ENCODE data around the gene REL.
"Not testable (repeated sequence)": the region's sequence is repeated elsewhere in the genome, so short reads cannot be mapped to it uniquely, and the experiment has no call there.

REL gene

DNA sequence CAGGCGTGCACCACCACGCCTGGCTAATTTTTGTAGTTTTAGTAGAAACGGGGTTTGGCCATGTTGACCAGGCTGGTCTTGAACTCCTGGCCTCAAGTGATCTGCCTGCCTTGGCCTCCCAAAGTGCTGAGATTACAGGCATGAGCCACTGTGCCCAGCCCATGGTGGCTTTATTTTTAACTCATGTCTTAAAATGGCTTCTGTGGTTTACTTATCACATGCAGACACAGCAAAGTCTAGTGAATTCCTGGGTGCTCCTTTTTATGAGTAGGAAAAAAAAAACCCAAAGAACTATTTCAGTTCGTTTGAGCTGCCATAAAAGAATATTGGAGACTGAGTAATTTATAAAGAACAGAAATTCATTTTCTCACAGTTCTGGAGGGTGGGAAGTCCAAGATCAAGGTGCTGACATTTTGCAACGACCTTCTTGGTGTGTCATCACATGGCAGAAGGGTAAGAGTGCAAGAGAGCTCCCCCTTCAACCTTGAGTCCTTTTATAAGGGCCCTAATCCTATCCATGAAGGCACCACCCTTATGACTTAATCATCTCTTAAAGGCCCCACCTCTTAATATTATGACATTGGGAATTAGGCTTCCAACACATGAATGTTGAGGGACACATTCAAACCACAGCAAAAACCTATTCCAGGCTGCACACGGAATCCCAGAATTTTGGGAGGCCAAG is 12.6 kb upstream of the REL start:
- DNase-seq (ENCODE audit: low read depth): no peak

DNA sequence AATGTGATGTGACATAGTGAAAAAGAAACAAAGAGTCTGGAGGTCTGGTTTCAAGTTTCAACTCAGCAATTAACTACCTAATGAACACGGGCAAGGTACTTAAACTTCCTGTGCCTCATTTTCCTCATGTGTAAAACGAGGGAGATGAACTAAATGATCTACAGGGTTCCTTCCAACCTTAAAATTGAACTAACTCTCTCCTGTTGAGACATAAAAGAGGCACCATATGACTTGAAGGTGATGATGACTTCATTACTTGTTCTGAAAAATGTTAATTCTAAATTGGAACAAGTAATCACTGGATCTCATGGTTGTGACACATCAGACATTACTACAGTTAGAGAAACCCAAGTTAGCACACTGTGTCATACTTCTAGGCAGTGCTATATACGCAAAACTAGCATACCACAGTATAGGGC is 8.9 kb upstream of the REL start:
- DNase-seq (ENCODE audit: low read depth): no peak

DNA sequence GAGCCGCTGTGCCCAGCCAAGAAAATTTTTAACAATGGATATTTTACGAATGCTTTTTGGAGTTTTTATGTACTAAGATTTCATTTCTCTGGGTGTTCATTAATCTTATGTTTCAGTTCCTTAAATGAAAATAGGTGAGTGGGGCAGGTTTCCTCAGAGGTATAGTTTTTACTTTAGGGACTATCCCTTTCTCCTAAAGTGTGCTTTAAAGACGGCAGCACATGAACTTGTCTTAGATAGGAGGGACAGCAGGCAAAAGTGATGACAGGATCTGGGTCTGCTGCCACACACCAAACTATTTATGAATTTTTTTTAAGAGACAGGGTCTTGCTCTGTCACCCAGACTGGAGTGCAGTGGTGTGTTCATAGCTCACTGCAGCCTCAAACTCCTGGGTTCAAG is 8.0 kb upstream of the REL start:
- DNase-seq (ENCODE audit: low read depth): no peak

DNA sequence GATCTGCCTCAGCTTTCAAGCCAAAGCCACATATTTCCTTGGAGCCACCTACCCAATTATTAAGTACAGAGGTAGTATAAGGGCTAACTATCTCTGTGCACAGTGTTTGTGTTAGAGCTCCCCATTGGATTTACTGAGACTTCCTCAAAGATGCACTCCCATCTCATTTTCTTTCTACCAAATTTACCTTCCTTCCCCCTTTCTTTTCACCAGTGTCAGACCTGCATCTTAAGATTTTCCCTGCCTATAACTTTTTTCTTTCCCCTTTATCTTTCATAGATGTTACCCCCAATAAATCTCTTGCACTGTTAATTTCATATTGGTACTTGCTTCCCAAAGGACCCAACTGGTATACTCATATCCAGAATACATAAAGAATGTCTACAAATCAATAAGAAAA is 5.9 kb upstream of the REL start:
- no peak for DNase-seq (ENCODE audit: low read depth)

DNA sequence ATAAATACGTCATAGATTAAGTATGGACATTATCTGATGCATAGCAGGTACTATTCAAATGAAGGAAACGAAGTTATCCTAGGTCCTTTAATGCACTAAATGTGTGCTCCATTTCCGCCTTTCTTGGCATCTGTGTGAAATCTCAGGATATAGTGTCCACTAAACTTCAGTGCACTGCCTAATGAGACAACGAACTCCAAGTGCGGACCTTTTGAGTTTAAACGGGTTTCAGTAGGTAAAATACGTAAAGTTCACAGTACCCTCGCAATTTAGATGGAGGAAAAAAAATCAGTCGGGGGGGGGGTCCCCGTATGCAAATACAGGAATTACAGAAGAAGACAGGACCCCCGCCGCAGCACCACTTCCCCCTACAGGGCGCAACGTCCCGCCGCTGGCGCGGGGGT is 729 bp upstream of the REL start:
- DNase-seq (ENCODE audit: low read depth): no peak

DNA sequence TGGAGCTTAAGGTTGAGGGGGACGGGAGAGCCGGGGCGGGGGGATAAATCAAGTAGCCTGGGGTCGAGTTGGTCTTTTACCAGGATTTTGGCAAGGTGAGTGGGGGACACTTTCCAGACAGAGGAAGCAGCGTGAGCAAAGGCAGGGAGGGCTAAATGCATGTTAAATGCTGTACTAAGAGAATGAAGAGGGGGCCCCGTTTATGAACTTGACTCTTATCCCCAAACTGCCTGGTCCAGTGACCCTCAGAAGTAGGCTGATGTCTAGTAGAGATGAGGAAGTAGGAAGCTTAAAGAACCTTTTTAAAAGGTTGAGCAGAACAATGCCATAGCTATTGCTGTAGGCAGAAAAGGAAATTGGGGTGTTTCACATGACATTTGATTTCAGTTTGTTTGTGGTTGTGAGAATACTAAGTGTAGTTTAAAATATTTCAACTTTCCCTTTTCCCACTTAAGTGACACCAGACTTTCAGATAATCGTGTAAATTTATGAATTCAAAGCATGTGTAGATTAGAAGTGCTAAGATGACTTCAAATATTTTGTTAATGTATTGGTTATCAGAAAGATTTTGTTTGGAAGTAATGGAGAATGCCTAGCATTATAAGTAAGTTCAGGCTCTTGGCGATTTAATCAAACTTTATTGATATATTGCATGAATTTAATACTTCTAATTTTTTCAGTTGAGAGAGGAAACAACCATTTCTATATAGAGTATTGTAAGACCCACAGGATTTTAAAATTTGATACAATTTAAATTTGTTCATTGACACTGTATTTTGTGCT is 1.8 kb downstream of the REL start:
- no peak for DNase-seq (ENCODE audit: low read depth)

DNA sequence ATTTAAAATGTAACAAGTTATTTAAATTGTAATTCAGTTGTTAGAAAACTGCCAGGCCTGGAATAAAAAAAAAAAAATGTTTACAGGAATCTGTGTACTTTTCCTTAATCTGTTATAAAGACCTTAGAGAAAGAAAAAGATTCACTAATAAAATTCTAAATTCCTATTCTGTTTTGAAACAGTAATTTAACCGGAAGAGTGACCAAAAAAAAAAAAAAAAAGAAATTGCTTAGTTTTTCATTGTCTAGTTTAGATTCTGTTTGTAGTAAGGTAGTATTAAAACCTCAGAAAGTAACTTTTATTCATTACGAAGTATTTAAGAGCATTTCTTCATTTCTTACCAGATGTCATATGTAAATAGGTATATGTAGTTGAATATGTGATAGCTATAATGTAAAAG is 2.5 kb downstream of the REL start:
- DNase-seq (ENCODE audit: low read depth): no peak

DNA sequence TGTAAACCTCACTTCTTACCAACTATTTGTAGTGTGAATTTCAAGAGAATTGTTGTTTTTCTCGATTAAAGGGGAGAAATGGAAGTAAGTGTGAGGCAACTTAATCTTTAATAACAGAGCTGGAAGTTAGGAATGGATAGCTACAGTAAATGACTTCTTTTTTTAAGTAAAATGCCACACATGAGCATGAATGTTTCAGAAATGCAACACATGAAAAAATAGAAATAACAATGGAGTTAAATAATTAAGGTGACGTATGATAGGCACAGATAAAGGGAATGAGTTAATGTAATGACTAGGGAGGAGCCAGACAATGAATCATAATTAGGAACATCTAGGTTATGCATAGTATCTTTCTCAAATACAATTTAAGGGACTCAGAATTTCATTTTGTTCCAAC is 3.4 kb downstream of the REL start:
- DNase-seq (ENCODE audit: low read depth): no peak

DNA sequence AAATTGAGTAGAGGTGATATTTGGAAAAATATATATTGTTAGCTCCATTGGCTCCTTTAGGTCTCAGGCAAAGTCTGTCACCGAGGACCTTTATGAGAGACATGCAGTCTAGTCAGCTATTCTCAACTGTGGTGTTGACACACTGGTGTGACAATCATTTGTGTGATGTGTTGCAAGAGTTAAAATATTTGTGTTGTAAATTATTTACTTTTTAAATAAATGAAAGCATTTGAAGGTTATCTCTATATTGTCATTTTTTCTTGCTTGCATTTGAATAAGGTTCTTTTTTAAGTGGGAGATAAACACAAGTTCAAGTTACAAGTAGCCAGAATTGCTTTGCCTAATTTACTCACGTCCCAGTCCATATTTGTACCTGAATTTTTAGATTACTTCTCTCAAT is 4.3 kb downstream of the REL start:
- DNase-seq (ENCODE audit: low read depth): no peak

DNA sequence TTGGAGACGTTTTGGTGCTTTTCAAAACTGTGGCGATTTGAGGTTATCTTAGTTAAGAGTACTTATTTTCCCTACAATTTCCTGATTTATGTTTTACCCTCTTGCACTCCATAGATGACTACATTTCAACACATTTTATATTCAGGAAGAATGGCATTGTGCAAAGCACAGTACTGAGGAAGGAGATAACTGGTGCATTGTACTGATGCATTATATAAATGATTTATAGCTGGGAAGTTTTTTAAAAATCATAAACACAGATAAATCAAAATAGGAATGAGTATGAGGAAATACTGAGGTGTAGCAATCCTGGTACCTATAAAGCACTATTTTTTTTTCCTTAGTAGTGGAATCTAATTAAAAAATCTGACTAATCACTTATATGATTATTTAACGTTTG is 5.6 kb downstream of the REL start:
- DNase-seq (ENCODE audit: low read depth): no peak

DNA sequence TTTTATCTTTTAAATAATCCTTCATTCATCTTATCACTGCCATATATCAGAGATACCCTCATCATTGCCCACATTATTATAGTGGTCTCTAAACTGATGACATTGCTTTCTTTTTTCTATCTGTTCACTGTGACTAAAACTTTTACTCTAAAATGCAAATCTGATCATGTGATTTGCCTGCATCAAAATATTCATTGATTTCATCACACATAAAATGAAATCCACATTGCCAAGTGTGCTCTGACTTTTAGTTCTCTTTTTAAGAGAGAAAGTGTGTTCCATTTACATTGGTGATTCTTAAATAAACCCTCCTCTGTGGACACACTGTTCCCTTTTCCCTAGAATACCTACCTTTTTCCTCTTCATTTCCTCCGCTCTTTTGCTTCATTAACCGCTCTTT is 7.5 kb downstream of the REL start:
- no peak for DNase-seq (ENCODE audit: low read depth)

DNA sequence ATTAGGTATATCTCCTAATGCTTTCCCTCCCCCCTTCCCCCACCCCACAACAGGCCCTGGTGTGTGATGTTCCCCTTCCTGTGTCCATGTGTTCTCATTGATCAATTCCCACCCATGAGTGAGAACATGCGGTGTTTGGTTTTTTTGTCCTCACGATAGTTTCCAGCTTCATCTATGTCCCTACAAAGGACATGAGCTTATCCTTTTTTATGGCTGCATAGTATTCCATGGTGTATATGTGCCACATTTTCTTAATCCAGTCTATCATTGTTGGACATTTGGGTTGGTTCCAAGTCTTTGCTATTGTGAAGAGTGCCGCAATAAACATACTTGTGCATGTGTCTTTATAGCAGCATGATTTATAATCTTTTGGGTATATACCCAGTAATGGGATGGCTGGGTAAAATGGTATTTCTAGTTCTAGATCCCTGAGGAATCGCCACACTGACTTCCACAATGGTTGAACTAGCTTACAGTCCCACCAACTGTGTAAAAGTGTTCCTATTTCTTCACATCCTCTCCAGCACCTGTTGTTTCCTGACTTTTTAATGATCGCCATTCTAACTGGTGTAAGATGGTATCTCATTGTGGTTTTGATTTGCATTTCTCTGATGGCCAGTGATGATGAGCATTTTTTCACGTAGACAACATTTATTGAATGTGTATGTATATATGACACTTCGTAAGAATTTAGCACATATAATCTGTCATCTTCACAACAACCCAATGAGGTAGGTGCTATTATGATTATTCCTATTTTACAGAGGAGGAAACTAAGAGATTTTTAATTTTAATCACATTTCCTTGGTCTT is 8.4 kb downstream of the REL start:
- not testable (repeated sequence) for DNase-seq (ENCODE audit: low read depth)

DNA sequence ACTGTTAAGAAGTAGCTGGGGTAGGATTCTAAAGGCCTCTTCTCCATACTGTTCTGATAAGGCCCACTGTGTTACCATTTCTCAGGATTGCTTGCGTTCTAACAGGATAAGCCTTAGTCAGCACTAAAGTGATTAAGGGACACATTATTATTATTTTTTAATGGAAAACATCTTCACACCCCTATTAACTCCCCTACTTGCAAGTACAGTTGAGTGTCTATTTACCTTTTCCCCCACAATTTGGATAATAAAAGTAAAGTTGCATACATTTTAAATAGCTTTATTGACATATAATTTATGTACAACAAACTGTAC is 9.0 kb downstream of the REL start:
- no peak for DNase-seq (ENCODE audit: low read depth)

DNA sequence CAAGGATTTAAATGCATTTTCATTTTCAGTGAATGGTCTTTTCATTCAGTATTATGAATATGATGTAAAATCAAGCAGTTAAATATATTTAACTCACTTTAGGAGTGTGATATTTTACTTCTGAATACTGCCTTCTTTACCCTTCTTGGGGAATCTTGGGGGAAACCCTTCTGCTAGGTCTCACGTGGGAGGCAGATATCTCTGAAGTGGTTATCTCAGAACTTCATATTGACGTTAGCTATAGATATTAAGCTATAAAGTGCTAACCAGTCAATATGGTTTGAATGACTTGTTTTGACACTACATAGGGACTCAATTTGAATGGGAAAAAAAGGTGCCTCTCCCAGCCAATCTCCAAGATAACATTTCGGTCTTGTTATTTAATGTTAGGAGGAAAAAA is 9.8 kb downstream of the REL start:
- no peak for DNase-seq (ENCODE audit: low read depth)

DNA sequence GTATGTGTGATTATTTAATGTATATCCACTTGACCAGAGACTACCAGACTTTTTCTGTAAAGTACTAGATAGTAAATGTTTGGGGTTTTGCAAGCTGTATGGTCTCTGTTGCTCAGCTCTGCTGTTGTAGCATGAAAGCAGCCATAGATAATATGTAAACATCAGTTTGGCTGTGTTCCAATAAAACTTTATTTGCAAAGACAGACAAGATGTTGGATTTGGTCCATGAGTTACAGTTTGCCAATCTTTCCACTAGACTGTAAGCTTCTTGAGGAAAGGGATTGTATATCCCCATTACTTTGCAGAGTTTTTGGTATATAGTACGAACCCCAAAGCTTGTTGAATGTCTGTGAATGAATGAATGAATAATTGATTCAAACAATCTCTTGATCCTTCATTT is 17.2 kb downstream of the REL start:
- no peak for DNase-seq (ENCODE audit: low read depth)

DNA sequence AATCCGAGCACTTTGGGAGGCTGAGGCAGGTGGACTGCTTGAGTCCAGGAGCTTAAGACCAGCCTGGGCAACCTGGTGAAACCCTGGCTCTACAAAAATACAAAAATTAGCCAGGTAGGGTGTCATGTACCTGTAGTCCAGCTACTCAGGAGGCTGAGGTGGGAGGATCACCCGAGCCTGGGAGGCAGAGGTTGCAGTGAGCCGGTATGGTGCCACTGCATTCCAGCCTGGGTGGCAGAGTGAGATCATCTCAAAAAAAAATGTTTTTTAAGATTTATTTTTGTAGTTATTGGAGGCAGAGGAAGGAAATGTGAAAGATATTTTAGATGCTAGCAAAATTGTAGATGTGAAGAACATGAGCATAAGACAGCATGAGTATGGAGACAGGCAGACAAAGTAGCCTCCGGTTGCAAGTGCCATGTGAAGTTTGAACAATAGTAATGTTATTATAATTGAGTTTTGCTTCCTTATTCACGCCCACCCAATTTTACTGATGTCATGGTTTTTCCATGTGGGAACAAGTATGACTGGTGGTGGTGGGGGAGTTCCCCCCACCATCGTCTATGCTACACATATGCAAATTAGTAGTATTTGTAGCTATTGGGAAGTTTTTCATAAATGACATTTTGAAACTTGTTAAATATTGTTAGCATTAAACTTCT is 18.0 kb downstream of the REL start:
- no peak for DNase-seq (ENCODE audit: low read depth)

DNA sequence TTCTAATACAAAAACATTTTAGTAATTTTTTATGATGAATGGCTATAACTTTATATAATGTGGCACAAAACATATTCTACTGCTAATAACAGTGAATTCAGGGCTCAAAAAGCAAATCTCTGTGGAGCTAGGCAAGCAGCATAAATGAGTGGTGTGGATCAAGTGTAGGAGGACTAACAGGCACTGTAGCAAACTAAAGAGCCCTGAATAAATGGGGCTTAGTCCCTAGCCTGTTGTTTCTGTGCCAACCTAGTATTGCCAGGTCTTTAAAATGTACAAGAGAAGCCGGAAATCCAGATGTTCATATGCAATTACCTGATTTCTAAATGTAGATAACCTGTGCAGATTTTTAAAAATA is 18.5 kb downstream of the REL start:
- DNase-seq (ENCODE audit: low read depth): no peak

DNA sequence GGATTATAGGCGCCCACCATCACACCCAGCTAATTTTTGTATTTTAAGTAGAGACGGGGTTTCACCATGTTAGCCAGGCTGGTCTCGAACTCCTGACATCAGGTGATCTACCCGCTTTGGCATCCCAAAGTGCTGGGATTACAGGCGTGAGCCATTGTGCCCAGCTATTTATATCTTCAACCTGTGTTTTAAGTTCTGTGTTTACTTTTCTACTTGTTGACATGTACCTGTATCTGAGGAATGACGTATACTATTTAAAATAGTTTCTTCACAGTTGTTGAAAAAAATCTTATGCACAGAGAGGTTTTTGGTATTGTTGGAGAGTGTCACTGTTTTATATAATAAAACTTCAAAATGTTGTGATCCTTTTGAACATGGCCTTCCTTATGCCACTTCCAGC is 19.9 kb downstream of the REL start:
- DNase-seq (ENCODE audit: low read depth): not testable (repeated sequence)

DNA sequence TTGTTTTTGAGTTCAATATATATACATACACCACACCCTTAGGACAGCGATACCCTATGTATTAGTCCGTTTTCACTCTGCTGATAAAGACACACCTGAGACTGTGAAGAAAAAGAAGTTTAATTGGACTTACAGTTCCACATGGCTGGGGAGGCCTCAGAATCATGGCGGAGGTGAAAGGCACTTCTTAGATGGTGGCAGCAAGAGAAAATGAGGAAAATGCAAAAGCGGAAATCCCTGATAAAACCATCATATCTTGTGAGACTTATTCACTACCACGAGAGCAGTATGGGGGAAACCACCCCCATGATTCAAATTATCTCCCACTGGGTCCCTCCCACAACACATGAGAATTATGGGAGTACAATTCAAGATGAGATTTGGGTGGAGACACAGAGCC is 24.5 kb downstream of the REL start:
- not testable (repeated sequence) for DNase-seq (ENCODE audit: low read depth)

DNA sequence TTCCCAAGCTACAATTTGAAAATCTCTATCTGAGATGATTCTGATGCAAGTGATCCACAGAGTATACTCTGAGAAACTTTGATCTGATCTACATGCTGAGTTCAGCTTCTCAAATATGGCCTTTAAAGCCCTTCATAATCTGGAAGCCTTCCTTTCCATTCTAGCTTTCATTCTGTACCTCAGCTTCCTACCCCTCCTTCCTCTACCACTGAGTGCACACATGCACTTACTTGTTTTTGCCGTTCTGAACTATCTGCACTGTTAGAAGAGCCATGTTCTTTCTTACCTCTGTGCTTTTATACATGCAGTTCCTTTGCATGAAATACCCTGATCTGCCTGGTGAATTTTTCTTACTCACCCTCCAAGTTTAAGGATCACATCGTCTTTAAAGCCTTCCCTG is 25.0 kb downstream of the REL start:
- DNase-seq (ENCODE audit: low read depth): no peak

DNA sequence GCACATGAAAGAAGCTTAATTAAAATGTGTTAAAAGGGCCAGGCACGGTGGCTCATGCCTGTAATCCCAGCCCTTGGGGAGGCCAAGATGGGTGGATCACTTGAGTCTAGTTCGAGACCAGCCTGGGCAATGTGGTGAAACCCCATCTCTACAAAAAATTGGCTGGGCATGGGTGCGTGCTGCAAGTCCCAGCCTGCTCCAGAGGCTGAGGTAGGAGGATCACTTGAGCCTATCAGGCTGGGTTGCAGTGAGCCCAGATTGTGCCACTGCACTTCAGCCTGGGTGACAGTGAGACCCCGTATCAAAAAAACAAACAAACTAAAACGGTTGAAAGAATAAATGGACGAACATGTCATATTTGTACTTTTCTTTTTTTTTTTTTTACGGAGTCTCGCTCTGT is 26.0 kb downstream of the REL start:
- DNase-seq (ENCODE audit: low read depth): no peak

DNA sequence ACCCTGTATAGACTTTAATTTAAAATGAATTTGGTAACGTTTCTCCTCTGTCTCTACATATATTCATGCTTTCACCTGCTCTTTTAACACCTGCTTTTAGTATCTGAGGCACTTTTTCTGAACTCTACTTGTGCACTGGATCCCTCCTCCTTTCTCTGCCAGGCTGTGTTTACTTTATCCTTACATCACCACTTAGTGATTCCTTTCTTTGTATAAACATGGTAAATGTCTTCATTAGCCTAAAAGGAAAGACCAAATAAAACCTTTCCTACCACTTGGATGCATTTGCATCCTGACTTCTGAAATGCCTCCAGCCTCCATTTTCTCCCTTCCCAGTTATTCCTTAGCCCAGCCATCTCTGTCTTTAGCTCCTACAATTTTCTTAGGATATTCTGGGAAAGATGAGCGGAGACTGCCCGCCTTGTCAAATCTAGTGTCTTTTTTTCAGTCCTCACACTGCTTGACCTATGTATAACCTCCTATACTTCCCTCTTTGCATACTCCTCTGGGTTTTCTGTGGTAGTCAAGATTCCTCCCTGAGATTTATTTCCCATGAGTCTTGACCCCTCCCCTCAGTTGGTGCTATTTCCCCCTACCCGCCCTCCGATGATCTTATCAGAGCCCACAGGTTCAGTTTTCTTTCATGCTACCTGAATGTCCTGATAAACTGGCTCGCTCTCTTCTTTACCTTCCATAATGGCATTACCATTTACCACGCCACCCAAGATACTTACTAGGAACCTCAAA is 44.8 kb downstream of the REL start:
- DNase-seq (ENCODE audit: low read depth): no peak

Data from activated gamma-delta T cell treated with anti-CD3 and anti-CD28 coated beads, Interleukin-2, amount 50 U/mL, for 16 hours (primary cell).